Activated CD4-positive, alpha-beta T cell treated with anti-CD3 and anti-CD28 coated beads for 24 hours (primary cell): ENCODE data around the gene NAGA.

Experiments used
- DNase-seq, 2 donors: peaks; one replicate each; pipeline ENCODE4 v3.0.0-alpha.2; 2020; ENCODE audit warnings: low read depth in 2 of 2

NAGA gene

GRCh38 chr22:42039271-42039670, 31.3 kb downstream of the NAGA start:
- no peak for DNase-seq

GRCh38 chr22:42035256-42035655, 35.4 kb downstream of the NAGA start:
- DNase-seq = no peak

DNA sequence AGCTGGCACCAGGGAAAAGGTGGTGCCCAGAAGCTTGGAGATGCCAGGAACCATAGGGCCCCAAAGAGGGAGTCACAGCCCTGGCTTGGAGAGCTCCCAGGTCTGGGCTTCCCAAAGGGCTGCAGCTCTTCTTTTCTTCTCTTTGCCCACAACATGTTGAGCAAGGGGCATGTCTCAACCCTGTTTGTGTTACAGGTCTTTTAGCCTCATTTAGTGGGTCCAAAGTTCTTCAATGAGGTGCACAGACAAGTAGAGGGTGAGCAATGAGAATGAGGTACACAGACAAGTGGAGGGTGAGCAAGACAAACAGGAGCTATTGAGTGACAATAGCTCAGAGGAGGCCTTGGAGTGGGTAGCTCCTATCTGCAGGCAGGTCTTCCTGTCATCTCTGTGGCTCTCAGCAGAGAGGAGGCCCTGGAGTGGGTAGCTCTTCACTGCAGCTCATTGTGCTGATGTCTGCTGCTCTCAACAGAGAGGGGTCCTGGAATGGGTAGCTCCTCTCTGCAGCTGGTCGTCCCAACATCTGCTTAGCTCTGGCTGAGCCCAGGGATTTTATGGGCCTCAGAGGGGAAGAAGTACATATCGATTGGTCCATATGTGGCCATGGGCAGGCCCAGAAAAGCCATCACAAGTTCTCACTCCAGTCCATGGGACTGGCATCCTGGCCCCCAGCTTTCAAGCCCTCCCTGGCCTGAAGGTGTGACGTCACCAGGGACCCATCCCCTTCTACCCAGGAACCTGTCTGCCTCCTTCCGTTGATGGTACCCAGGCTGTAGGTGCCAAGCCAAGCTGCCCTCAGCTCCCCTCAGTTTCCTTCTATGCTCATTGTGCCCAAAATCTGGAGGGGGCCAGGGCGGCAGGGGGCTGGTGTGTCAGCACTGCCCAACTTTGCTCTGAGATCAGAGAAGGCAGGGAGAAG, 37.1 kb downstream of the NAGA start:
- no peak for DNase-seq

DNA sequence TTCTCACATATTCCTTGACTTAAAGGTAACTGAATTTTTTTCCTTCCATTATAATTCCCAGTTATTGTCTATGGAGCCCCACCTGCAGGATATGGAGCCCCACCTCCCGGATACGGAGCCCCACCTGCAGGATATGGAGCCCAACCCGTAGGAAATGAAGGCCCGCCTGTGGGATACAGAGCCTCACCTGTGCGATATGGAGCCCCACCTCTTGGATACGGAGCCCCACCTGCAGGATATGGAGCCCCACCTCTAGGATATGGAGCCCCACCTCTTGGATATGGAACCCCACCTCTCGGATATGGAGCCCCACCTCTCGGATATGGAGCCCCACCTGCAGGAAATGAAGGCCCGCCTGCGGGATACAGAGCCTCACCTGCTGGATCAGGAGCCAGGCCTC, 43.9 kb downstream of the NAGA start:
- no peak for DNase-seq

- DNase-seq = no peak
These were observed 45.2 kb downstream of the NAGA start for GRCh38 chr22:42025421-42025820.

- no peak for DNase-seq
These were observed 48.3 kb downstream of the NAGA start for GRCh38 chr22:42022162-42022847.

GRCh38 chr22:42021571-42021970, 49.0 kb downstream of the NAGA start:
- DNase-seq = no peak

DNA sequence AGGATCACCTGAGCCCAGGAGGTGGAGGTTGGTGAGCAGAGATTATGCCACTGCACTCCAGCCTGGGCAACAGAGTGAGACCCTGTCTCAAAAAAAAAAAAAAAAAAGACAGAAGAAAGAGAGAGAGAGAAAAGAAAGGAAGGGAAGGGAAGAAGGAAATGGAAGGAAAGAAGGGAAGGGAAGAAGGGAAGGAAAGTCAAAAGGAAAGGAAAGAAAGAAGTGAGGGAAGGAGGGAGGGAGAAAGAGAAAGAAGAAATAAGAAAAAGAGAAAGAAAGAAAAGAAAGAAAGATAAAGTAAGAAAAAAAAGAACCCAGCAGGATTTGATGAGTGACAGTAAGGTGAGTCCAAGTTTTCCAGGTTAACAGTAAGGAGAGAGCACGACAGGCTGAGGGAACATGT, 52.4 kb downstream of the NAGA start:
- no peak for DNase-seq

GRCh38 chr22:42016111-42016510, 54.5 kb downstream of the NAGA start:
- no peak for DNase-seq

DNA sequence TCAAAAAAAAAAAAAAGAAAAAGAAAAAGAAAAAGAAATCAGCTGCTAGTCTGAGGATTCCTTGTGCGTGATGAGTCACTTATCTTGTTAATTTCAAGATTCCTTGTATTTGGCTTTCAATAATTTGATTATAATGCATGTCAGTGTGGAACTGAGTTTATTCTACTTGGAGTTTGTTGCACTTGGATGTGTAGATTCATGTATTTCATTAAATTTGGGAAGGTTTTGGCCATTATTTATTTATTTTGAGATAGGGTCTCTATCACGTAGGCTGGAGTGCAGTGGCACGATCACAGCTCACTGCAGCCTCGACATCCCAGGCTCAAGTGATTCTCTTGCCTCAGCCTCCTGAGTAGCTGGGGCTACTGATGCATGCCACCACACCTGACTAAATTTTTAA, 57.2 kb downstream of the NAGA start:
- no peak for DNase-seq

- DNase-seq = no peak
These were observed 59.8 kb downstream of the NAGA start for GRCh38 chr22:42010778-42011177.
